Spinal cord (tissue), 10 donors: ENCODE measurements around the gene C17orf107. TPM values are rescaled to one million over a fixed set of nuclear protein-coding genes. Genes with fewer than 3 reads are reported as not detected.

Source experiments
- DNase-seq, 6 donors: peaks; one replicate each; pipeline versions ENCODE4 v3.0.0 to v3.0.0-alpha.2; 2013 to 2015; ENCODE audit warnings: low spot score in 6 of 6, low read depth in 4 of 6
- H3K27ac ChIP-seq: one replicate; pipeline ENCODE4 v1.5.1; 2013; ENCODE audit warnings: low read depth, low read length, control low read depth
- H3K27me3 ChIP-seq: one replicate; pipeline ENCODE4 v1.6.1; 2013; ENCODE audit warnings: low read length; ENCODE audit not compliant: control insufficient read depth, insufficient read depth
- H3K36me3 ChIP-seq: one replicate; pipeline ENCODE4 v1.6.1; 2013; ENCODE audit warnings: low read length; ENCODE audit not compliant: control insufficient read depth, insufficient read depth
- H3K4me1 ChIP-seq: one replicate; pipeline ENCODE4 v1.6.1; 2013; ENCODE audit warnings: low read length; ENCODE audit not compliant: control insufficient read depth, insufficient read depth
- H3K4me3 ChIP-seq: one replicate; pipeline ENCODE4 v1.5.1; 2013; ENCODE audit warnings: low read depth, low read length, control low read depth
- H3K9me3 ChIP-seq: one replicate; pipeline ENCODE4 v1.6.1; 2013; ENCODE audit warnings: low read length; ENCODE audit not compliant: control insufficient read depth, insufficient read depth
- WGBS: methylation state at CpG from one replicate; pipeline ENCODE4 v1.1.5; 2013; ENCODE audit warnings: missing lambda C conversion rate; ENCODE audit not compliant: insufficient coverage; 5-methylcytosine and 5-hydroxymethylcytosine counted together
- polyA plus RNA-seq, 2 donors: library from polyadenylated mRNA; unstranded; fragments of 120-200 nt; gene quantifications; one replicate each; pipeline ENCODE4 v1.2.1, GENCODE V29; 2013; ENCODE audit not compliant: insufficient read length in 2 of 2
- total RNA-seq, 2 donors: library from RNA; depleted of rRNA in 1 of 2; stranded (reverse); fragments of 120-200 nt in 1 of 2; fragments of >200 nt in 1 of 2; gene quantifications; one replicate each; pipeline versions ENCODE4 v1.2.3 to v1.2.4, GENCODE V29; 2013 to 2014
- donor health status: healthy.

C17orf107 gene
- total and polyA plus RNA-seq, 4 donors = 1.9 to 4.7 (median 3.3) TPM

GRCh38 chr17:4939546-4939795 lies 40.1 kb downstream of the C17orf107 start:
- WGBS = 0% methylated on average over 16 of the region's 16 CpGs
- peaks cover 68% of the 10 kb centered on the region for H3K36me3 ChIP-seq
- no peak for DNase-seq

DNA sequence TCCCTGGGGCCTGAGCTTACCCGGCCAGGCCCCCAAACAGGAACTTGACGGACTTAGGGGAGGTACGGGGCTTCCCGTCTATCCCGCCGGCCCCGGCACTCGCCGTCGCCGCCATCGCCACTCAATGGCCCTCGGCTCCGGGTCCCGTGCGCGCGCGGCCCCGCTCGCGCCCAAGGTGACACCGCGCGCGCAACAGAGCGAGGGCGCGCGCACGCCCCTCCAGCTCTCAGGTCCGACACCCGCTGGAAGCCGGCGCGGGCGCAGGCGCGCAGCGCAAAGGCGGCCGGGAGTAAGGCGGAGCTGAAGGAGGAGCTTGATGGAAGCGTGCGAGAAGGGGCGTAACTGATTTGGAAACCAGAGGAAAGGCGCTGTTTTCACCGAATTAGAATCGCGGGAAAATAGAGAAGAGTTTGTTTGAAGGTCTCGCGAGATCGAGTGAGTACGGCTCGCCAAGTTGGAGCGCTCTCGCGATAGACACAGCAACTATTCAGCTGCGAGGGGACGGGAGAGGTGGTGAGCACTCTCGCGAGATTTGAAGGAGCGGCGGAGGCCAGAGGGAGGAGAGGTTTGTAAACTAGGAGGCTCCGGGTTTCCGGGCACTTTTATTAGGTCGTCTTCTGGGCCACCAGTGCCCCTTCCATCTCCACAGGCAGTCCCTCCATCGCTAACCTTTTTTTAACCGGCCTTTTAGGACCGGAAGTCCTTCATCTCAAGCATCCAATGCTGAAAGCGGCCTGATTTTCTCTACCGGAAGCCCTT lies 40.6 kb downstream of the C17orf107 start, which contains the start of the genes RNF167 and SLC25A11:
RNF167 (plus strand) TSS at position 473 of the 759 bp plus-strand sequence. CDS start 642 bp downstream, outside the sequence.
SLC25A11 (minus strand) TSS at position 251 of the 759 bp plus-strand sequence; CDS start at position 115, 136 bp downstream.
- Histone ChIP-seq H3K4me3 (peak within 1 kb of the TSS; percentile 93), H3K4me1 (peaks cover 30% of the 10 kb centered on the region), H3K36me3 (peaks cover 72% of the 10 kb centered on the region), H3K27me3 (no peaks in the 10 kb centered on the region), H3K9me3 (no peaks in the 10 kb centered on the region), H3K27ac (peak within 1 kb of the TSS; percentile 96)
- peak; percentile 97 to 100 (median 99) for DNase-seq
- WGBS = under 1% methylated on average over 71 of the region's 72 CpGs

More at GRCh38 chr17:4939546-4939795, 40.1 kb downstream of the C17orf107 start:
- H3K27ac ChIP-seq = peak overlapping the region; percentile 96
- peak overlapping the region; percentile 93 for H3K4me3 ChIP-seq
- peaks cover 32% of the 10 kb centered on the region for H3K4me1 ChIP-seq
- no peaks in the 10 kb centered on the region for H3K27me3 ChIP-seq
- no peaks in the 10 kb centered on the region for H3K9me3 ChIP-seq

DNA sequence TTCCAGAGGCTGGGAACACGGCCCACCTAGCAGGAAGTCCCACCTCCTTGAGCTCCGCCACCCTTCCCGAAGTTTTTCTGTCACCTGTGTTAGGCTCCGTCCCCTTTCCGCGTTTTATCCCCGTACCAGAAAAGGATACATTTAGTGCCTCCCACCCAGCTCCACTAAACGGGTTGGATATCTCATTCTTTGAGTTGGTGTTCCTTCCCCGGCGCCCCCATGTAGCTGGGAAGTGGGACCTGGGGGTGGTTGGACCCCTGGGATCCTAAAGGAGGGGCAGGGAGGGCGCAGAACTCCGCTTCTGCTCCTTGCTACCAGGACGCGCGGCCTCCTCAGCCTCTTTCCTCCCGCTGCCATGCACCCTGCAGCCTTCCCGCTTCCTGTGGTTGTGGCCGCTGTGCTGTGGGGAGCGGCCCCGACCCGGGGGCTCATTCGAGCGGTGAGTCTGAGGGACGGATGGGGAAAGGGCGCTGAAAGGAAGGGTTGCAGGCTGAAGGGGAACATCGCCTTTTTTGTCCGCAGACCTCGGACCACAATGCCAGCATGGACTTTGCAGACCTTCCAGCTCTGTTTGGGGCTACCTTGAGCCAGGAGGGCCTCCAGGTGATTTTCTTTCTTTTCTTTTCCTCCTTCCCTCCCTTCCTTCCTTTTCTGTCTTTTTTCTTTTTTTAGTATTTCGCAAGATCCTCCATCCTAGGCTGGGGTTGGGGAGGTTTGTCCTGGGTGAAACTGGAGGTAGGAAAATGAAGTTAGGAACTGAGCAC lies 41.4 kb downstream of the C17orf107 start:
- DNase-seq = no peak
- WGBS = under 1% methylated on average over 22 of the region's 29 CpGs
- Histone ChIP-seq H3K4me3 (peak overlapping the region; percentile 93), H3K27me3 (no peaks in the 10 kb centered on the region), H3K9me3 (no peaks in the 10 kb centered on the region), H3K27ac (peak overlapping the region; percentile 96), H3K4me1 (peaks cover 38% of the 10 kb centered on the region), H3K36me3 (peaks cover 74% of the 10 kb centered on the region)

DNA sequence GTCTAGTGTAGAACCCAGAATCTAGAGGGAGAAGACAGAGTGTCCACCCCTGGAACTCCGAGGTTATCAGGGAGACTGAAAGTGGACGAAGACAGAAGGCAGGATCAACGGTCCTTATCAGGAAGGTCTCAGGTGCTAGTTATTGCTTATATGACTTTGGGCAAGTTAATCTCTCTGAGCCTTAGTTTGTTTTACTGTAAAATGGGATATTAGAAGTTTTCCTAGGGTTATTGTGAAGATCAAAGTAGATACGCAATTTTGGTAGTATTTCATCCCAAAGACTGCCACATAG lies 41.9 kb downstream of the C17orf107 start:
- peaks cover 39% of the 10 kb centered on the region for H3K4me1 ChIP-seq
- H3K36me3 ChIP-seq = peaks cover 71% of the 10 kb centered on the region
- no peaks in the 10 kb centered on the region for H3K27me3 ChIP-seq
- peak overlapping the region; percentile 93 for H3K4me3 ChIP-seq
- H3K27ac ChIP-seq = no peak overlapping the region
- no peaks in the 10 kb centered on the region for H3K9me3 ChIP-seq
- 77% methylated on average over 3 of the region's 4 CpGs for WGBS
- no peak for DNase-seq

GRCh38 chr17:4942760-4943508 lies 43.6 kb downstream of the C17orf107 start:
- Histone ChIP-seq H3K9me3 (no peaks in the 10 kb centered on the region), H3K27ac (no peak overlapping the region), H3K36me3 (peaks cover 54% of the 10 kb centered on the region), H3K4me1 (peaks cover 44% of the 10 kb centered on the region), H3K4me3 (no peak overlapping the region), H3K27me3 (no peaks in the 10 kb centered on the region)
- 90% methylated on average over 4 of the region's 13 CpGs for WGBS
- no peak for DNase-seq

GRCh38 chr17:4944163-4944553 lies 44.8 kb downstream of the C17orf107 start:
- Histone ChIP-seq H3K27ac (no peak overlapping the region), H3K4me1 (peaks cover 31% of the 10 kb centered on the region), H3K9me3 (no peaks in the 10 kb centered on the region), H3K4me3 (no peak overlapping the region), H3K36me3 (peaks cover 44% of the 10 kb centered on the region), H3K27me3 (no peaks in the 10 kb centered on the region)
- DNase-seq = no peak
- WGBS = 69% methylated on average over 2 of the region's 3 CpGs

- no peaks in the 10 kb centered on the region for H3K27me3 ChIP-seq
- no peaks in the 10 kb centered on the region for H3K9me3 ChIP-seq
- no peak for DNase-seq
- peaks cover 44% of the 10 kb centered on the region for H3K36me3 ChIP-seq
- peaks cover 27% of the 10 kb centered on the region for H3K4me1 ChIP-seq
- no peak overlapping the region for H3K4me3 ChIP-seq
- WGBS = 83% methylated on average over 5 of the region's 8 CpGs
- H3K27ac ChIP-seq = no peak overlapping the region
These were observed 45.3 kb downstream of the C17orf107 start for GRCh38 chr17:4944554-4945175.

GRCh38 chr17:4945176-4945943 lies 46.0 kb downstream of the C17orf107 start:
- DNase-seq = no peak
- Histone ChIP-seq H3K36me3 (peaks cover 44% of the 10 kb centered on the region), H3K4me3 (no peak overlapping the region), H3K4me1 (peaks cover 32% of the 10 kb centered on the region), H3K9me3 (no peaks in the 10 kb centered on the region), H3K27me3 (peaks cover 3% of the 10 kb centered on the region), H3K27ac (no peak overlapping the region)
- 63% methylated on average over 2 of the region's 7 CpGs for WGBS

DNA sequence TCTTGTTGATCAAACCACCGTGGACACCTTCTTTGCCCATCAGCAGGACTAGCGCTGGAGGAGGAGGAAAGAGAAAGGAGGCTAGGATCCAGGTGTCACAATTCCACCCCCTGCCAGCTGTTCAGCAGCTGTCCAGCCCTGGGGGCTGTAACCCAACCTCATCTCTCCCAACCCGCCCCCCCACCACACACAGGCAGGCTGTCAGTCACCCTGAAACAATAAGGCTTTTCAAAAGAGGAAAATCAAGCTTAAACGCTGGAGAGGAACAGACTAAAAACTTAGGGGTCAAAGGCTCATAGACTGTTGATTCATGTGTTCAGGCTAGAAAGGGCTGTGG lies 46.6 kb downstream of the C17orf107 start:
- Histone ChIP-seq H3K36me3 (peaks cover 44% of the 10 kb centered on the region), H3K4me3 (no peak overlapping the region), H3K4me1 (peaks cover 34% of the 10 kb centered on the region), H3K9me3 (no peaks in the 10 kb centered on the region), H3K27ac (no peak overlapping the region), H3K27me3 (peaks cover 8% of the 10 kb centered on the region)
- DNase-seq = no peak
- WGBS = no CpG with 5 or more reads among the region's 4 CpGs
